OCI-LY7 (cell line): ENCODE measurements around the gene DNAI1.

Experiments used
- CTCF ChIP-seq: fragments of 200-600 bp; sonication (generic); conservative IDR thresholded peaks from 2 replicates; pipeline ENCODE4 v1.5.1; 2014; ENCODE audit warnings: mild to moderate bottlenecking, antibody characterized with exemption, low read length, moderate library complexity, mixed read lengths
- EZH2phosphoT487 ChIP-seq: fragments of 200-600 bp; sonication (generic); IDR thresholded peaks from 2 replicates; pipeline ENCODE4 v1.6.1; 2018; ENCODE audit warnings: low read depth, borderline replicate concordance, mild to moderate bottlenecking, mixed run types, antibody characterized with exemption, low read length, moderate library complexity, mixed read lengths

GRCh38 chr9:34549407-34549732, 90.8 kb downstream of the DNAI1 start:
- no peak for TF ChIP-seq CTCF
- TF ChIP-seq EZH2phosphoT487, result no peak
